NCI-H526 (cell line): Measurements from ENCODE around the gene SOCS3.
A peak's percentile ranks its signal among the peaks of the same experiment; 100 is the strongest.

Experiments used
- DNase-seq, 2 experiments: peaks; one replicate each; lab custom pipeline; 2025; lab: John Stamatoyannopoulos, UW

The SOCS3 gene

DNA sequence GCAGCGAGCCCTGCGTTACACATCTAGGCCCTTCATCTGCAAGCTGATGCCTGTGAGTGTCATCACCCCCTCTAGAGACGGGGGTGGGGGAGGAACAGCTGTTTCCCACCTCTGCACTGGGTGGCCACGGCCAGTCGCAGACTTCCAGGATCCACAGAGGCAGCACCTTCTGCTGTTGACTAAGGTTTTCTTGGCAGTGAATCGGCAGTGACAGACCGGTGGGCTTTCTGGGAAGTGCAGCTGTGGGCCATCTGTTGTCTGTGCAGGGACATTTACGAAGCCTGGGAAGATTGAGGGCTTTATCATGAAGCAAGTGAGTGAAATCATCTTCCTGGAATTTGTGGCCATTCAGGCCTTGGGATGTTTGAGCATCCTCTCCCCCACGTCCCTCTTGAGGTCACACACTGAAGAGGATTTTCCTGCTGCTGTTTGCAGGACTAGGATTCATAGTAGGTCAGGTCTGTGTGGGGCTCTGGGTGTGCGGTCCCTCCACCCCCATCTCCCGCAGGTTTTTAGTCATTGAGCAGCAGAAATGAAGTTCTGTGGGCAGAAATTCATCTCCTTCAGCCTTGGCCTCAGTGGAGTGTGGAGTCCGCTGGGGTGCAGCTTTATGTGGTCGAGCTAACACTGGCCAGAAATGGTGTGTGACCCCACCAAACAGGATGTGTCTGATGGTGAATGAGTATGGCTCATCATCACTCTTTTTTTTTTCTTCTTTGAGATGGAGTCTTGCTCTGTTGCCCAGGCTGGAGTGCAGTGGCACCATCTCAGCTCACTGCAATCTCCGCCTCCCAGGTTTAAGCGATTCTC lies 30.6 kb upstream of the SOCS3 start:
- DNase-seq, result no peak

DNA sequence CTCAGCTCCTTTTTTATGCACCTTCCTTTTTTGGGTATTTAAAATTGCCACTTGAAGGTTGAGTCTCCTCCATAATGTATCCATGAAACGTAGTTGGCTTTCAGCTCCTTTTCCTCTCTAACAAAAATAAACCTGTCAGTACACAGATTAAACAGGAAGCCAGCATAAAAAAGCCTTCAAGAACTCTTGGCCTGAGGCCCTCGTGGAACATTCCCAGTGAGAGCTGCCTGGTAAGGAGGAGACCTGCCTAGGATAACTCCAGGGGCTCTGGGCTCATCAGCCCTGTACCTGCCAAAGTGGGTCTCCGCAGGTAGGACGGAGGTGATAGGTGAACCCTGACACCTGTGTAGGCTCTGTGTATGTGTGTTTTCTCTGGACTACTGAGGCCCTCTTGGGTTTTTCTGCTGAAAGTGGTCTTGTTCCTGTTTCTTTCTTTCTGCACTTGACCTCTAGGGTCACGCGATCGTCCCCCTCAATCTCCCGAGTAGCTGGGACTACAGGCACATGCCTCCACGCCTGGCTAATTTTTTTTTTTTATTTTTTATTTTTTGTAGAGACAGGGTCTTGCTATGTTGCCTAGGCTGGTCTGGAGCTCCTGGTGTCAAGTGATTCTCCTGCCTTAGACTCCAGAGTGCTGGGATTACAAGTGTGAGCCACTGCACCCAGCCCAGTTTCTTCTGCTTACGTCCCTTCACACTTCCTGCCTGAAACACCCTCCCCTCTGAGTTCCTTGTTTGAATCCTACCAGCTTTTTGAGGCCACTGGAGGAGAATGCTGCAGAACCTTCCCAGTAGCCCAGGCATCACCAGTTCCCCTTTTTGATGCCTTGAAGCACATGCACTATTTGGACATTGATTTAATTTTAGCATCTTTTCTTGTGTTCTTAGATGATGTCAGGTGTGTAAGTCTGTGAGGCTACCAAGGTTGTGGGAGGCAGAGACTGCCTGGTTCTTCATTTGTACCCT lies 28.4 kb upstream of the SOCS3 start:
- no peak for DNase-seq

DNA sequence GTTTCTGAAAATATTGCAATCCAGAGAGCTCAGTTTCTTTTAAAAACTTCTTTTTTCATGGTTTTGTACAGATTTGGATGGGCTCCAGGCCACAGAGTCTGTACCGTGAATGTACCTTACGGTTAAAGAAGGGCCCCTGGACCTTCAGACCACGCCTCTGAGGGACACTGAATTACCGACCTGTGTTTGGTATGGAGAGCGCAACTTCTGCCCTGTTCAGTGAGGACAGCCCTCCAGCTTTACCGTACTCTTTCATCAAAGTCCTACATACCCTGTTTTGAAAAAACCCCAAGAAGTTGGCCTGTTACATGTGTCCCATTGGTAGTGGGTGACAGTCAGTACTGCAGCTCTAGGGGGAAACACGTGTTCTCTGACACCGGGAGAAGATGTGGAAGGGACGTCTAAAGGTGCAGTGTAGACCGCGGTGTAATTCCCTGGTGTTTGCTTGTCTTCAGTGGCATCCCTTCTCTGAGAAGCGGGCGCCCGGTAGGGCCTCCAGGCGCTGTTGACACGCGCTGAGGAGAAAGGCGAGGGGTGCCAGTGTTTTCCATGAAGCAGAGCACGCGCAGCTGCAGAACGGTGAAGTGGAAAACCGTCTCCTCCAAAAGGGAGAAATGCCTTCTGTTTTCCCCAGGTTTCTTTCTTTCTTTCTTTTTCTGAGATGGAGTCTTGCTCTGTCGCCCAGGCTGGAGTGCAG lies 24.8 kb upstream of the SOCS3 start:
- no peak for DNase-seq

DNA sequence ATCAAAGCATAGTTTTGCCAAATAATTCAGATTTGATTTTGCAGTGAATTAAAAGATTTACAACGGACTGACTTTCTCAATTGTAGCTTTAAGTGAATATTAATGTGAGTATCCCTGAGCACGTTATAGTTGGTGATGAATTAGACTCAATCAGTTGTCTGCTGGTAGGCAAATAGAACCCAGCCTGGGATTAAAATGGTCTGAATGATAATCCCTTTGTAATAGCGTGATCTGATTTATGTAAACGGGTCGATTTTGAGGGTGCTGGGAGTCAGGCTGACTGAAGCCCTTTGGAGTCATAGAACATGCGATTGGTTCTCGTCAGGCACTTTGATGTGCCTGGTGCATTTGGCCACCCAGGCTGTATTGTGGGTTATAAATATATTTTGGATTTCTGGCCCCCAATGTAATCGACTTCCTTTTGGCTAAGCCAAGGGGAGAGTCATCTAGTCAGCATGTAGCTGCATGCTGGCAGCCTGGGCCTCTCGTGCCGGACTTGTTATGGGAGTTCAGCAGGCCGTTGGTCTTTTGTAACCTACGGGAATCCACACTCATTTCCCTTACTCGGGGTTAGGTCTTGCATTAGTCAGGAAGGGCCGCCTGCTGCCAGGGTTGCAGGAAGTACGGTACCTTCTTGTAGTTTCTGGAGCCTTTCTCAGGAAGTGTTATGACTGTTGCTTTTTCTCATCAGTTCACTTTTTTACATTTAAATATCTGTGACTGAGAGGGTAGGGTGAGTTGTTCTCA lies 24.0 kb upstream of the SOCS3 start:
- DNase-seq, result no peak

DNA sequence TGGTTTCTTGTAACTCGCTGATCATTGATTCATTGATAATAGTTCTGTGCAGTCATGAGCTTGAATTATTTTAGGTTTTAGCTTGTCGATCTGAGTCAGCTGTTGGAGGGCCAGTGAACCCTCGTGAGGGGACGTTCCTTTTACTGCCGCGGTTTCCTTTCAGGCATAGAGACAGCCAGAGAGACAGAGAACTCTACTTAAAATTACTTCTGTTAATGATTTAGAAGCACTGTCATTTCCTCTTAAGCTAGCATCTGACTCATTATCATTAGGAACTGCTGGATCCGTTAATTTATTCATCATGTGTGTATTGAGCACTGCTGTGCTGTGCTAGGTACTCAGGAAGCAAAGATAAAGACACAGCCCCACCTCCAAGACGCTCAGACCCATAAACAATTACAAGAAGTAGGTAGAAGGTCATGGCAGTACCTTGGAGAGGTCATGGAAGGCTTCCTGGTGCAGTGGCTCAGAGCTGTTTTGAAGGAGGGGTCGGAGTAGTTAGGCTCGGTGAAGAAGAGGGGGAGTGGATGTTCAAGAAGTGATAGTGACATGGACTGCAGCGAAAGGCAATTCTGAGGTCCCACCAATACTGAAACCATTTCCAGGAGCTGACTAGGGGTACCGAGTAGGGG lies 21.8 kb upstream of the SOCS3 start:
- DNase-seq, result no peak

DNA sequence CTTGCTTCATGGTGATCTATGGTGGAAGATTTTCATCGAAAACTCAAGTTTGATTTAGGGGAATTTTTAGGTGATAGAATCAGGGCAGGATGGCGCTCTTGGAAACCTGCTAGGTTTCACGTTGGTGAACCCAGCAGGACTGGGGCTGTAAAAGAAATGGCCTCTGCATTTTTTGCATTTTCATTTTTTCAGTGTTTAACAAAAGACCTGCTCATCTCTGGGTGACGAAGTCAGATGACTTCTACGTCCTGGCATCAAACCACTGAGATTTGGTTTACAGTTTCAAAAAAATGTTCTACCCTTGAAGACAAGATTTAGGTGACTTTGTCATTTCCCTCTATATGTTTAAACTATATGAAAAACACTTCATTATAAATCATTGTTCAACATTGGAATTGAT lies 20.5 kb upstream of the SOCS3 start:
- no peak for DNase-seq

DNA sequence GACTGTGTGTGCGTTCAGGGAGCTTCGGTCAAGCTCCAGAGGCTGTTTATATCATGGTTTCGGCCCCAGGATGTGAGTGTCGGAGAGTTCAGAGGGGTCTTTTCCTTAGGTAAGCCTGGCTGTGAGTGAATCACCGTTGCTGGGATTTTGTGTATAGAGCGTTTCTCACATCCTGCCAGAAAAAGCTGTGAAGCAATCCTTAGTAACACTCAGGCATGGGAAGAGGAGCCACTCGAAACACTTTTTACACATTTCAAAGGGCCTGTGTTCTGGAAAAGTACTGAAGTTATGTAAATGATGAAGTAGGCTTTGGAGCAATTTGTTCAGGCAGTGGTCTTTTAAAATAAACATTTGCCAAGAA lies 19.2 kb upstream of the SOCS3 start:
- DNase-seq, result no peak

DNA sequence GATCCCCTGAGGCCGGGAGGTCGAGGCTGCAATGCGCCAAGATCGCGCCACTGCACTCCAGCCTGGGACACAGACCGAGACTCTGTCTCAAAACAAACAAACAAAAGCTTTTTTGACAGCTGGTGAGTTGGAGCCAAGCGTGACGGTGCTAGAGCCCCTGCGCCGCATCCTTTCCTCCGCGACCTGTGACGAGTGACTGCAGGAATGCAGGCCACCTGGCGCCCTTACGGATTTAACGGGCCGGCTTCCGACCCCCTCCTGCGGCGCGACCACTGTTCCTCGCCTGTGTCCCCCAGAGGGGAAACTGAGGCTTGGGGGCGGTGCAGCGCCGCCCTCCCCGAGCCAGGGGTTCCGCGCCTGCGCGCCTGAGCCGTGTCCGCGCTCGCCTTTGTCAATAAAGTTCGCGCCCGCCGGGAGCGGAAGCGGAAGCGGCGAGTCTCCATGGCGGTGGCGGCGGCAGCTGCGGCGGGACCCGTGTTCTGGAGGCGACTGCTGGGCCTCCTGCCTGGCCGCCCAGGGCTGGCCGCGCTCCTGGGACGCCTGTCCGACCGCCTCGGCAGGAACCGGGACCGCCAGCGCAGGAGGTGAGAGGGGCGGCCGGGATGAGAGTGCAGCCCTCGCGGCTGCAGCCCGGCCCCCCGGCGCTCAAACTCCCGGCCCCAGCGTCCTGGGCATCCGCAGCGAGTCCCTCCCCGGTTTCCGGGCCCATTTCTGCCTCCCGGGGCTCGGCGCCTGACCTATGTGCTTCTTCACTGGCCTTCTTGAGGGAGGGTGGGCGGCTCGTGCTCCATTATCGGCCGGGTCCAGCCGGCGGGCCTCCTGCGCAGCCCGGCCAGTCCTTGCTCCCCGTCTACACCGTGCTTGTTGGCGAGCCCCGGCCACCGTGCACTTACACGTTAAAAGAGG lies 18.6 kb upstream of the SOCS3 start, which contains the start of gene PGS1:
Gene PGS1 (plus strand): TSS at position 425 of the 906 bp plus-strand sequence. CDS start 17 bp downstream, at position 442.
- DNase-seq, result peak; percentile 32 to 86

DNA sequence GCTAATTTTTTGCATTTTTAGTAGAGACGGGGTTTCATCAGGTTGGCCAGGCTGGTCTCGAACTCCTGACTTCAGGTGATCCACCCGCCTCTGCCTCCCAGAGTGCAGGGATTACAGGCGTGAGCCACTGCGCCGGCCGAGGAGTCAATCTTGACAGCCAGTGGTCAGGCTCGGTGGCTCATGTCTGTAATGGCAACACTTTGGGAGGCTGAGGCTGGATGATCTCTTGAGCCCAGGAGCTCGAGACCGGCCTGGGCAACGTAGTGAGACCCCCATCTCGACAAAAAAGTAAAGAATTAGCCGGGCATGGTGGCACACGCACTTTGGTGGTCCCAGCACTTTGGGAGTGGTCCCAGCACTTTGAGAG lies 18.0 kb upstream of the SOCS3 start:
- DNase-seq, result no peak

DNA sequence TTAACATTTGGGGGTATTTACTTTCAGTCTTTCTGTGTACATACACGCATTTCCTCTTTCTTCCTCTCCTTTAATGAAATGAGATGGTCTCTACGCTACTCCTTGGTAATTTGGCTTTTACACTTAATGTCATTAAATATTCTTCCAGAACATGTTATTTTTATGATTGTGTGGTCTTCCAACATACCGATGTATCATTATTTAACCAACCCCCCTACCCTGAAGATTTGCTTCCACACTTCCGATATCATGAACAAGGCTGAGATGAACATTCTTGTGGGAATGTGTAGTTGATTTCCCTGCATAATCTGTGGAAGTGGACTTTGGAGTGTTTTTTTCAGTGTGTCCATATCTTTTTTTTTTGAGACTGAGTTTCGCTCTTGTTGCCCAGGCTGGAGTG lies 16.3 kb upstream of the SOCS3 start:
- no peak for DNase-seq

DNA sequence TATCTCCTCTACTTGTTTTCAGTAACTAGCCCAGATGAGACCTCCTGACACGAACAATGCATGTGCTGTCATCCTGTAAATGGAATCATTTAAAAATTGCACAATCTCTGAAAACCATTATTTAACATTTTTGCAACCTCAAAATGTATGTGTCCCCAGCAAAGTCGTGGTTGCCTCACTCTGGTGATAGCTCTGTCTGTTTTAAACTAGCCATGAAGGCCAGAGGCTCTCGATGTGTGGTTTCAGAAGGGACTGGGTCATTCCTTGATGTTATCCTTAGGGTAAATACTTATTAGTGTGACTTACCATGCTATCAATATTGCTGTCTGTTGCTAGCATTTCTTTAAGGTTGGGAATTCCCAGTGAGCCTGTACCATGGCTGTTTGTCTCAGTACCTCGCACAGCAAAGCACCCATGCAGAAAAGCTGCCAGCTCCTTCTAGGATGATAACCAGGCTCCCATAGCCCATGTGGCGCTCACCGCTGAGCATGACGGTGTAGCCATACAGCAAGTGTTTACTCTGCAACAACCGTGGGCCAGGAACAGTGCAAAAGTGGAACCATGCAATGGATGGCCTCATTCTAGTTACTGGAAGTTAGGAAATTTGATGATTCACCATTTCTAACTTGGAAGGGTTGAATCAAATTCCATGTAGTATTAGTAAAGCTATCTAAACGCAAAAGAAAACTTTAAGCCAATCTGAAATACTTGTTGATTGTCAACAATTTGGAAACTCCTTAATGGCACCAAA lies 15.7 kb upstream of the SOCS3 start:
- DNase-seq, result no peak

DNA sequence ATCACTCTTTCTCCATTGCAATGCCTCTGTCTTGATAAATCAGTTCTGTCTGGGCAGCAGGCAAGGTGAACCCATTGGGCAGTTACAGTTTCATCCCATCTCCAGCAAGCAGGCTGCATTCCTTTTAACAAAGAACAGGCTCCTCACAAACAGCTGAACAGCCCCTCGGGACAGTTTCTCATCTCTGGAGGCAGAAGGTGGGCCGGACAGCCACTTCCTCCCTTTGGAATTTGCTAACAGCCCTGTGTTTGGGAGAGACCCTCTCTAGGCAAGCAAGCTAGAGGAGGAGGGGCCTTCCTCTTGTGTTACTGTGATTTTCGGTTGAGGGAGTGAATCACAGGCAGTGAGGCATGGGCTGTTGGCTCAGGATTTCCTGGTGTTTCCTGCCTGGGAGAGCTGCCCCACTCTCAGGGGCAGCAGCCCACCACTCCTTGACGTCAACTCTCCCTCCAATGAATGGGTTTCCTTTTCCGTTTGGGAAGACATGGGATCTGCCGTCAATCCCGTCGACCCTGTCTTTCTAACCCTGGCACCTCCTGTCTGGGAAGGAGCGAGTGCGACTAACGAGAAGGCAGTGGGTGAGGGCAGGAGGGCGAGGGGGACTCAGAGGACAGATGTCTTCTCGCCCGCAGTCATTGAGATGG lies 14.9 kb upstream of the SOCS3 start:
- DNase-seq, result no peak

DNA sequence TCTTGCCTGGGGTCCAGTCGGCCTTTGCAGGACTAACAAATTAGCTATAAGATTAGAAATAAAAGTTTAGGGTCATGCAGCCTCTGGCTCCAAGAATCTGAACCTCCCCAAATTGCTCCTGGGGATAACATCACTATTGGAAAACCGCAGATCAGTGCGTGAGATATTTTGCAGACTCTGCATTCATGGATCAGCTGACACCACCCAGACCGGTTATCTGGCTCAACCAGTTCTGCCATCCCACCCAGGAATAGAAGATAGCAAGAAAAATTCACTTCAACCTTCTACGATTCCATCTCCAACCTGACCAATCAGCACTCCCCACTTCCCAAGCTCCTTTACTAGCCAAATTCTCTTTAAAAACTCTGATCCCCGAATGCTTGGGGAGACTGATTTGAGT lies 14.3 kb upstream of the SOCS3 start:
- no peak for DNase-seq

DNA sequence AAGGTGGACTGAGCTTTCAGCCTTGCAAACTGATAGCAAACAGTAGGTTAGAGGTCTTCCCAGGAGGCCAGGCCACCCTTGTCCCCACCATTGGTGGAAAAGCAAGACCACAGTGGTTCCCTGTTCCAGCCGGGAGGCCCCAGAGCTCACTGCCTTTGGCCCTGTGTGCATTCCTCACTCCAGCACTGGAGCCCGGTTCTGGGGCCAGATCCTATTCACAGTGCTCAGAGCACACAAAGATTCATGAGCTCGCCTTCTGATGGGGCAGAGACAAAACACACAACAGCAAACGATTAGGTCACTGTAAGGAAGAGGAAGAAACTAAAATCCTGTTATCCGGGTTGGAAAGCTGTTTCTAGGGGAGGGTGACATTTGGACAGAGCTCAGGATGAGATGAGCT lies 13.0 kb upstream of the SOCS3 start:
- DNase-seq, result no peak

DNA sequence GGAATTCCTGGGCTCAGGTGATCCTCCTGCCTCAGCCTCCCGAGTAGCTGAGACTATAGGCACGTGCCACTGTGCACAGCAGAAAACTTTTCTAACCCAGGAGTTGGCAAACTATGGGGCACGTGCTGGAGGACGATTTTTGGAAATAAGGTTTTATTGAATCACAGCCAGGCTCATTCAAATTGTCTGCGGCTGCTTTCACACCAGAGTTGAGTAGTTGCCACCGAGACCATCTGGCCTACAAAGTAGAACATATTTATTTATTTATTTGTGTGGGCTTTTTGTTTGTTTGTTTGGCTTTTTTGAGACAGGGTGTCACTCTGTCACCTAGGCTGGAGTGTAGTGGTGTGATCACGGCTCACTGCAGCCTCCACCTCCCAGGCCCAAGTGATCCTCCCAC lies 11.2 kb upstream of the SOCS3 start:
- no peak for DNase-seq

DNA sequence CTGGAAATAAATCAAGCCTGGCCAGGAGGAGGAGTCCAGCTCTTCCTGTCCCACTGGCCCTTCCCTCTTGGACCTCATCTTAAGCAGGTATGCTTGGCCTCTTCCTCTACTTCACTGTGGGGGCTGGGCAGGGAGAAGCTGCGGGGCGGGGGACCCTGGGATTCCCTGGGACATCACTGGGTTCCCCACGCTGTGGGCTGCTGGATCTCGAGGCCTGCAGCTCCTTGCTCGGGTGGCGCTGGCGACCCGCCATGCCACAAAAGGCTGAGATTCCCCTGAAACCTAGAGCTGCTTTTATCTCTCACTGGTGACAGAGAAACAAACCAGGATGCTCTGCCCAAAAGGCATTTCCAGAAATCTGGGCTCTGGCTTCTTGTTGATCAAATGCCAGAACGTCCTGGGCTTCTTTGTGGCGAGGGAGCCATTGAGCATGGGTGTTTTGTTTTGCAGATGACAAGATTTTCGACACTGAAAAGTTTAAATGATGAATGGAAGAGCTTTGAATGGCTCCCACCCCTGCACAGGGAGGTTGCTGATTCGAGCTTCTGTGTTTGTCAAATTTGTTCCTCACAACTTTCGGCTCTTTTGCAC lies 10.0 kb upstream of the SOCS3 start:
- no peak for DNase-seq

DNA sequence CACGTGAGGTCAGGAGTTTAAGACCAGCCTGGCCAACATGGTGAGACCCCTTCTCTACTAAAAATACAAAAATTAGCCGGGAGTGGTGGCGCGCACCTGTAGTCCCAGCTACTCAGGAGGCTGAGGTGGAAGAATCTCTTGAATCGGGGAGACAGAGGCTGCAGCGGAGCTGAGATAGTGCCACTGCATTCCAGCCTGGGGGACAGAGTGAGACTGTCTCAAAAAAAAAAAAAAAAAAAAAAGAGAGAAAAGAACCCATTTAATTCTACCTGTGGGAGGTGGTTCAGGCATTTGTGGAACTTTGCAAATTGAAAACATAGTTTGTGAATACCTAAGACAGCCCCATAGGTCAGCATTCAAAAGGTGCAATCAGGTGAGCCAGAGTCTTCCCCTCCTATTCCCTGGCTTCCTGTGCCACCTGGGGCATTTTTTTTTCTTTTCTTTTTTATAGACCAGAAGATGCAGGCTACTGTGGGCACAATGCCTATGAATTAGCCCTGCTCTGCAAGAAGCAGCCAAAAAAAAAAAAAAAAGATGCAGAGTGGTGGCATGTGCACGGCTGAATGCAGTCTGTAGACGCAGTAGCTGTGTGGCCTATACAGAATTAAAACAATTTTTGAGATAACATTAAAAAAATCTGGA lies 9.1 kb upstream of the SOCS3 start:
- DNase-seq, result no peak

DNA sequence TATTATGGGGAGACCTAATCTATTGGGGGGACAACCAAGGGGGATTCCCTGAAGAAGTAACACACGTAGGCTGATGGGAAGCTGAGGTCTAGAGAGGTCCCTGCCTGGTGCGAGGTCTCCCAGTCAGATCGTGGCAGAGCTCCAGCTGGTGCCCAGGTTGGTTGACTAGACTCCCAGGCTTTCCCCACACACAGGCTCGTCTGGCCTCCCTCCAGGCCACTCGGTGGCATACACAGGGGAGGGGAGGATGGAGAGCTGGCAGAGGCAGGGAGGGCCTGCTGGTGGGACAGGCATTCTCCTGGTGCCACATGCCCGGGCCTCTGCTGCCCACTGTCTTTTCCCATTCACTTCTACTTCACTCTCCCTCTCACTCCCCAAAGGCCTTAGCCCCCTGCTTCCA lies 8.5 kb upstream of the SOCS3 start:
- DNase-seq, result no peak
